ENCODE results near the gene AGFG2. TPM values are rescaled to one million over a fixed set of nuclear protein-coding genes. Genes with fewer than 3 reads are reported as not detected.

Gene AGFG2
- total RNA-seq, 4 donors from 2014 or later: 3.4 to 24.3 (median 7.1) TPM

GRCh38 chr7:100546129-100546925 is 7.3 kb downstream of the AGFG2 start:
- TF ChIP-seq CTCF (IDR thresholded peaks at IDR 0.05; ENCODE audit: low read depth): no peak

- no peak for TF ChIP-seq CTCF (IDR thresholded peaks at IDR 0.05; ENCODE audit: low read depth)
These were observed 8.2 kb downstream of the AGFG2 start for GRCh38 chr7:100546926-100547800.

- TF ChIP-seq CTCF (IDR thresholded peaks at IDR 0.05; ENCODE audit: low read depth): no peak
These were observed 8.9 kb downstream of the AGFG2 start for GRCh38 chr7:100547872-100548271.

- TF ChIP-seq CTCF (IDR thresholded peaks at IDR 0.05; ENCODE audit: low read depth): no peak
These were observed 13.5 kb downstream of the AGFG2 start for GRCh38 chr7:100552532-100552931.

GRCh38 chr7:100553032-100553431 is 14.0 kb downstream of the AGFG2 start:
- TF ChIP-seq CTCF (IDR thresholded peaks at IDR 0.05; ENCODE audit: low read depth): no peak

GRCh38 chr7:100555701-100556100 is 16.7 kb downstream of the AGFG2 start:
- TF ChIP-seq CTCF (IDR thresholded peaks at IDR 0.05; ENCODE audit: low read depth): no peak

GRCh38 chr7:100556541-100556940 is 17.5 kb downstream of the AGFG2 start:
- TF ChIP-seq CTCF (IDR thresholded peaks at IDR 0.05; ENCODE audit: low read depth): no peak
